HepG2 (cell line): ENCODE data around the gene NBPF1. TPM values are rescaled to one million over a fixed set of nuclear protein-coding genes. Genes with fewer than 3 reads are reported as not detected.
"Not testable (repeated sequence)": the region's sequence is repeated elsewhere in the genome, so short reads cannot be mapped to it uniquely, and the experiment has no call there.

Experiments used
- ARNT2 ChIP-seq: sonication (generic); formaldehyde crosslinking; IDR thresholded peaks from 2 replicates; pipeline ENCODE4 v1.8.0; 2022; ENCODE audit warnings: mild to moderate bottlenecking, low read depth, missing genetic modification reagents, moderate library complexity
- E2F2 ChIP-seq: sonication (generic); formaldehyde crosslinking; IDR thresholded peaks from 2 replicates; pipeline ENCODE4 v1.4.0; 2020; ENCODE audit warnings: missing genetic modification reagents, borderline replicate concordance
- IRF1 ChIP-seq: sonication (generic); formaldehyde crosslinking; IDR thresholded peaks from 2 replicates; pipeline ENCODE4 v1.4.0; 2020; ENCODE audit warnings: low read depth, mild to moderate bottlenecking, missing genetic modification reagents
- JUN ChIP-seq: sonication (generic); formaldehyde crosslinking; IDR thresholded peaks from 2 replicates; pipeline ENCODE4 v1.4.0; 2020; ENCODE audit warnings: mild to moderate bottlenecking, missing genetic modification reagents
- KLF6 ChIP-seq: IDR thresholded peaks from 2 replicates; pipeline ENCODE4 v1.8.0; 2016; ENCODE audit warnings: missing biosample characterization, missing genetic modification reagents
- MIER3 ChIP-seq: IDR thresholded peaks from 2 replicates; pipeline ENCODE4 v1.6.1; 2016; ENCODE audit warnings: missing compliant biosample characterization, borderline replicate concordance
- NCOA2 ChIP-seq: sonication (generic); formaldehyde crosslinking; IDR thresholded peaks from 2 replicates; pipeline ENCODE4 v1.8.0; 2022; ENCODE audit warnings: inconsistent platforms
- PCBP1 ChIP-seq: fragments of 200-400 bp; formaldehyde crosslinking; IDR thresholded peaks from 2 replicates; pipeline ENCODE4 v1.6.1; 2017; ENCODE audit warnings: mild to moderate bottlenecking, low read depth, low read length, borderline replicate concordance
- RARG ChIP-seq: sonication (generic); formaldehyde crosslinking; IDR thresholded peaks from 2 replicates; pipeline ENCODE4 v1.4.0; 2020; ENCODE audit warnings: low read depth, mild to moderate bottlenecking, missing genetic modification reagents
- SIN3A ChIP-seq: IDR thresholded peaks from 2 replicates; pipeline ENCODE4 v1.6.1; 2011; ENCODE audit warnings: low read depth, mild to moderate bottlenecking, control low read depth, low read length, borderline replicate concordance
- TMF1 ChIP-seq: sonication (generic); formaldehyde crosslinking; IDR thresholded peaks from 2 replicates; pipeline ENCODE4 v1.8.1; 2022; ENCODE audit warnings: low read depth, missing genetic modification reagents
- ZFP1 ChIP-seq: IDR thresholded peaks from 2 replicates; pipeline ENCODE4 v1.6.1; 2016
- ZFP36L1 ChIP-seq: sonication (generic); formaldehyde crosslinking; IDR thresholded peaks from 2 replicates; pipeline ENCODE4 v1.8.0; 2022; ENCODE audit warnings: mild to moderate bottlenecking, missing genetic modification reagents, moderate library complexity
- ZNF598 ChIP-seq: sonication (generic); formaldehyde crosslinking; IDR thresholded peaks from 2 replicates; pipeline ENCODE4 v1.5.1; 2020; ENCODE audit warnings: mild to moderate bottlenecking, missing genetic modification reagents, borderline replicate concordance
- ZNF615 ChIP-seq: sonication (generic); formaldehyde crosslinking; IDR thresholded peaks from 2 replicates; pipeline ENCODE4 v1.5.0; 2020; ENCODE audit warnings: mild to moderate bottlenecking, missing genetic modification reagents, borderline replicate concordance
- ZNF772 ChIP-seq: sonication (generic); formaldehyde crosslinking; IDR thresholded peaks from 2 replicates; pipeline ENCODE4 v1.5.0; 2020; ENCODE audit warnings: mild to moderate bottlenecking, missing genetic modification reagents
- polyA plus RNA-seq, 8 experiments: library from polyadenylated mRNA; depleted of rRNA in 3 of 8; stranded (reverse) in 7 of 8; unstranded in 1 of 8; fragments of >200 nt; fragmentation: Illumina TruSeq in 4 of 8; extraction: Trizol in 4 of 8; gene quantifications; 2 replicates each; pipeline versions ENCODE4 v1.2.1 to v1.2.3, GENCODE V29; 2011 to 2016; ENCODE audit warnings: low read depth in 4 of 8, missing spikeins in 1 of 8, mixed read lengths in 1 of 8; ENCODE audit not compliant: insufficient read depth in 1 of 8
- total RNA-seq, 5 experiments: library from RNA; depleted of rRNA; stranded (reverse); fragments of >200 nt; fragmentation: Illumina TruSeq; extraction: Trizol; gene quantifications; 2 replicates each; pipeline ENCODE4 v1.2.3, GENCODE V29; 2016; ENCODE audit warnings: low read depth in 1 of 5
- TF ChIP-seq, protein P1 (sequence below), 2 experiments: sonication (generic) in 1 of 2; formaldehyde crosslinking in 1 of 2; IDR thresholded peaks; 2 replicates each; pipeline versions ENCODE4 v1.6.1 to v1.9.0; 2014 to 2022; ENCODE audit warnings: antibody characterized with exemption in 1 of 2, borderline replicate concordance in 1 of 2, inconsistent platforms in 1 of 2, low read depth in 1 of 2, missing genetic modification reagents in 1 of 2
- TF ChIP-seq, protein P2 (sequence below): sonication (generic); formaldehyde crosslinking; IDR thresholded peaks from 2 replicates; pipeline ENCODE4 v1.4.0; 2020; ENCODE audit warnings: mild to moderate bottlenecking, low read depth, missing genetic modification reagents

Gene NBPF1
- total and polyA plus RNA-seq, 2 of the 13 experiments (the other 11 are each of a cell fraction or from before 2014, with no cell fraction given), result 30.3 to 35.6 TPM

DNA sequence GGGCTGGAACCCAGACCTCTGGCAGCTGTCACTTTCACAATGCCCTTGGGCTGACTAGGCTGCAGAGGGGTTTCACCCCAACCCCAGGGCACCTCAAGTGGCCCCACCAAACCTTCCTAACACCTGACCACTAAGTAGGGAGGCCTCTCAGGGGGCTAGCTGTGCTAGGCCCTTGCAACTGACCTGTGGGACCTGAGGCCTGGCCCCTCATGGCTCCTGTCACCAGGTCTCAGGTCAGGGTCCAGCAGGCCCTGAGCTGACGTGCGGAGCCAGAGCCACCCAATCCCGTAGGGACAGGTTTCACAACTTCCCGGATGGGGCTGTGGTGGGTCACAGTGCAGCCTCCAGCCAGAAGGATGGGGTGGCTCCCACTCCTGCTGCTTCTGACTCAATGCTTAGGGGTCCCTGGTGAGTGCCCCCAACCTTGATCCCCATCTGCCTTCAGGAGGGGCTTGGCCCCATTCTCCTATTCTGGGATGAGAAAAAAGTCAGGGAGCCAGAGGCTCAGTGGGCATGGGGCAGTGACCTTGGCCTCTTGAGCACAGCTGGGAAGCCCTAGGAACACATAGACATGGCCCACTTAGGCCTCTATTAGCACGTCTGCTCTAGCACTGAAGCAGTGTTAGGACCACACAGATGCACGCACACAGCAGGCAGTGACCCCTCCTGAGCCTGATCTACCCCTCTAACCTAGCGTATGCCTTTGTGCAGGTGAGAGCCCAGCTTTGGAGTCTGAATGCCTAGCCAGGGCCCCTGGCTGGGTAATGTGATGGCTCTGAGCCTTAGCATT lies 32.1 kb upstream of the NBPF1 start (continued):
- TF ChIP-seq, protein P1, sequence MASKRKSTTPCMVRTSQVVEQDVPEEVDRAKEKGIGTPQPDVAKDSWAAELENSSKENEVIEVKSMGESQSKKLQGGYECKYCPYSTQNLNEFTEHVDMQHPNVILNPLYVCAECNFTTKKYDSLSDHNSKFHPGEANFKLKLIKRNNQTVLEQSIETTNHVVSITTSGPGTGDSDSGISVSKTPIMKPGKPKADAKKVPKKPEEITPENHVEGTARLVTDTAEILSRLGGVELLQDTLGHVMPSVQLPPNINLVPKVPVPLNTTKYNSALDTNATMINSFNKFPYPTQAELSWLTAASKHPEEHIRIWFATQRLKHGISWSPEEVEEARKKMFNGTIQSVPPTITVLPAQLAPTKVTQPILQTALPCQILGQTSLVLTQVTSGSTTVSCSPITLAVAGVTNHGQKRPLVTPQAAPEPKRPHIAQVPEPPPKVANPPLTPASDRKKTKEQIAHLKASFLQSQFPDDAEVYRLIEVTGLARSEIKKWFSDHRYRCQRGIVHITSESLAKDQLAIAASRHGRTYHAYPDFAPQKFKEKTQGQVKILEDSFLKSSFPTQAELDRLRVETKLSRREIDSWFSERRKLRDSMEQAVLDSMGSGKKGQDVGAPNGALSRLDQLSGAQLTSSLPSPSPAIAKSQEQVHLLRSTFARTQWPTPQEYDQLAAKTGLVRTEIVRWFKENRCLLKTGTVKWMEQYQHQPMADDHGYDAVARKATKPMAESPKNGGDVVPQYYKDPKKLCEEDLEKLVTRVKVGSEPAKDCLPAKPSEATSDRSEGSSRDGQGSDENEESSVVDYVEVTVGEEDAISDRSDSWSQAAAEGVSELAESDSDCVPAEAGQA (IDR thresholded peaks at IDR 0.05; ENCODE audit: low read depth), result peak; percentile 12; the same call in 1 of the 2 replicates
- TF ChIP-seq, protein P1 (CRISPR knock-in tag; IDR thresholded peaks at IDR 0.05; ENCODE audit: borderline replicate concordance), result not testable (repeated sequence)
- TF ChIP-seq, protein P2, sequence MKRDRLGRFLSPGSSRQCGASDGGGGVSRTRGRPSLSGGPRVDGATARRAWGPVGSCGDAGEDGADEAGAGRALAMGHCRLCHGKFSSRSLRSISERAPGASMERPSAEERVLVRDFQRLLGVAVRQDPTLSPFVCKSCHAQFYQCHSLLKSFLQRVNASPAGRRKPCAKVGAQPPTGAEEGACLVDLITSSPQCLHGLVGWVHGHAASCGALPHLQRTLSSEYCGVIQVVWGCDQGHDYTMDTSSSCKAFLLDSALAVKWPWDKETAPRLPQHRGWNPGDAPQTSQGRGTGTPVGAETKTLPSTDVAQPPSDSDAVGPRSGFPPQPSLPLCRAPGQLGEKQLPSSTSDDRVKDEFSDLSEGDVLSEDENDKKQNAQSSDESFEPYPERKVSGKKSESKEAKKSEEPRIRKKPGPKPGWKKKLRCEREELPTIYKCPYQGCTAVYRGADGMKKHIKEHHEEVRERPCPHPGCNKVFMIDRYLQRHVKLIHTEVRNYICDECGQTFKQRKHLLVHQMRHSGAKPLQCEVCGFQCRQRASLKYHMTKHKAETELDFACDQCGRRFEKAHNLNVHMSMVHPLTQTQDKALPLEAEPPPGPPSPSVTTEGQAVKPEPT, result peak; percentile 60; the same call in 1 of the 2 replicates
- peak; percentile 87; the same call in 1 of the 2 replicates for TF ChIP-seq ZNF598
- TF ChIP-seq RARG (CRISPR knock-in tag), result peak; percentile 94; the same call in 1 of the 2 replicates
- TF ChIP-seq ZFP36L1 (CRISPR knock-in tag), result peak; percentile 64
- 0 out of 2 replicates have a peak, but pooled peaks have one; percentile 80 for TF ChIP-seq PCBP1
- 0 out of 2 replicates have a peak, but pooled peaks have one; percentile 15 for TF ChIP-seq ZNF615 (CRISPR knock-in tag)
- TF ChIP-seq E2F2, result peak; percentile 86; the same call in 1 of the 2 replicates
- TF ChIP-seq JUN (CRISPR knock-in tag), result peak; percentile 89
- peak; percentile 57; the same call in 1 of the 2 replicates for TF ChIP-seq ZFP1 (CRISPR knock-in tag)
- peak; percentile 98 for TF ChIP-seq SIN3A
- TF ChIP-seq KLF6, result peak; percentile 86; the same call in 1 of the 2 replicates
- peak; percentile 94; the same call in 1 of the 2 replicates for TF ChIP-seq MIER3 (CRISPR knock-in tag)
- TF ChIP-seq ZNF772 (CRISPR knock-in tag), result peak; percentile 92
- TF ChIP-seq TMF1 (CRISPR knock-in tag), result peak; percentile 87; the same call in 1 of the 2 replicates
- TF ChIP-seq IRF1 (CRISPR knock-in tag), result peak; percentile 45; the same call in 1 of the 2 replicates
- TF ChIP-seq ARNT2 (CRISPR knock-in tag), result peak; percentile 51
- peak; percentile 92 for TF ChIP-seq NCOA2 (CRISPR knock-in tag)
